ENCODE results near the gene SCGB1C1. TPM values are rescaled to one million over a fixed set of nuclear protein-coding genes. Genes with fewer than 3 reads are reported as not detected.

Gene SCGB1C1
- total RNA-seq, 1 donor from 2014 or later = not detected

DNA sequence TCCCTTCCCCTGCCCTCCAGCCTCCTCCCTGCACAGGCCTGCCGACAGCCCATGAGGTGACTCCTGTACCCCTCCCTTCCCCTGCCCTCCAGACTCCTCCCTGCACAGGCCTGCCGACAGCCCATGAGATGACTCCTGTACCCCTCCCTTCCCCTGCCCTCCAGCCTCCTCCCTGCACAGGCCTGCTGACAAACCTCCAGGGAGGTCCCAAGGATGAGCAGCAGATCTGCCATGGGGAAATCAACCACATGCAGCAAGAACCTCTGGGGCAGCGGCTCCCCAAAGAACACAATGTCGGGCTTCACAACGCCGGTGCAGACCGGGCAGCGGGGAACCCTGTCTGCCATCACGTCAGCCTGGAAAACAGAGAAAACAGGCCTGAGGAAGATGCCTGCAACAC, 31.0 kb downstream of the SCGB1C1 start:
- no peaks in the 10 kb centered on the region for H3K4me1 Mint-ChIP-seq (ENCODE audit: unreplicated experiment)
- H3K4me3 Mint-ChIP-seq (ENCODE audit: unreplicated experiment) = no peak overlapping the region
- peaks cover 17% of the 10 kb centered on the region for H3K36me3 Mint-ChIP-seq (ENCODE audit: low read depth, unreplicated experiment)
- H3K9me3 Mint-ChIP-seq (ENCODE audit: unreplicated experiment) = no peaks in the 10 kb centered on the region
- no peak overlapping the region for H3K27ac Mint-ChIP-seq (ENCODE audit: unreplicated experiment)
- DNase-seq (ENCODE audit: low spot score) = no peak
- TF ChIP-seq, protein P1, sequence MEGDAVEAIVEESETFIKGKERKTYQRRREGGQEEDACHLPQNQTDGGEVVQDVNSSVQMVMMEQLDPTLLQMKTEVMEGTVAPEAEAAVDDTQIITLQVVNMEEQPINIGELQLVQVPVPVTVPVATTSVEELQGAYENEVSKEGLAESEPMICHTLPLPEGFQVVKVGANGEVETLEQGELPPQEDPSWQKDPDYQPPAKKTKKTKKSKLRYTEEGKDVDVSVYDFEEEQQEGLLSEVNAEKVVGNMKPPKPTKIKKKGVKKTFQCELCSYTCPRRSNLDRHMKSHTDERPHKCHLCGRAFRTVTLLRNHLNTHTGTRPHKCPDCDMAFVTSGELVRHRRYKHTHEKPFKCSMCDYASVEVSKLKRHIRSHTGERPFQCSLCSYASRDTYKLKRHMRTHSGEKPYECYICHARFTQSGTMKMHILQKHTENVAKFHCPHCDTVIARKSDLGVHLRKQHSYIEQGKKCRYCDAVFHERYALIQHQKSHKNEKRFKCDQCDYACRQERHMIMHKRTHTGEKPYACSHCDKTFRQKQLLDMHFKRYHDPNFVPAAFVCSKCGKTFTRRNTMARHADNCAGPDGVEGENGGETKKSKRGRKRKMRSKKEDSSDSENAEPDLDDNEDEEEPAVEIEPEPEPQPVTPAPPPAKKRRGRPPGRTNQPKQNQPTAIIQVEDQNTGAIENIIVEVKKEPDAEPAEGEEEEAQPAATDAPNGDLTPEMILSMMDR (IDR thresholded peaks at IDR 0.05; ENCODE audit: unreplicated experiment) = no peak
- H3K27me3 Mint-ChIP-seq (ENCODE audit: unreplicated experiment) = peaks cover 1% of the 10 kb centered on the region

DNA sequence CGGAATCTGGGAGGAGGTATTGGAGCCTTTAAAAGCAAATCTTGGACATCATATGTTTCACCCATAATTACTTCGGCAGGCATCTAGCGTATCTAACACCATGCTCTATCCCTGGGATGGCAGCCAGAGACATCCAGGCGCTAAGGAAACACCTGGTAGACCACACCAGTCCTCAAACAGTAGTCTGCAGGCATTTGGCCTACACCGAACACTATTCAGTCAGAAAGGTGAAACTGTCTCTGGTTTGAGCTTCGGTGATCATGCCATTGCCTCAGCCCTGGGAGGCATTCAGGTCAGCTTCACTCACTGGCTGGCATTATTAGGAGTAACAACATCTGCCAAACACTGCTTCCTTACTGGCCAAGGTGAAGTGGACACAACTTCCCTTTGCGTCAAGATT, 31.5 kb downstream of the SCGB1C1 start:
- no peak for DNase-seq (ENCODE audit: low spot score)
- H3K27ac Mint-ChIP-seq (ENCODE audit: unreplicated experiment) = no peak overlapping the region
- peaks cover 1% of the 10 kb centered on the region for H3K27me3 Mint-ChIP-seq (ENCODE audit: unreplicated experiment)
- TF ChIP-seq, protein P1 (IDR thresholded peaks at IDR 0.05; ENCODE audit: unreplicated experiment) = no peak
- H3K4me1 Mint-ChIP-seq (ENCODE audit: unreplicated experiment) = no peaks in the 10 kb centered on the region
- no peak overlapping the region for H3K4me3 Mint-ChIP-seq (ENCODE audit: unreplicated experiment)
- no peaks in the 10 kb centered on the region for H3K9me3 Mint-ChIP-seq (ENCODE audit: unreplicated experiment)
- peaks cover 12% of the 10 kb centered on the region for H3K36me3 Mint-ChIP-seq (ENCODE audit: low read depth, unreplicated experiment)

DNA sequence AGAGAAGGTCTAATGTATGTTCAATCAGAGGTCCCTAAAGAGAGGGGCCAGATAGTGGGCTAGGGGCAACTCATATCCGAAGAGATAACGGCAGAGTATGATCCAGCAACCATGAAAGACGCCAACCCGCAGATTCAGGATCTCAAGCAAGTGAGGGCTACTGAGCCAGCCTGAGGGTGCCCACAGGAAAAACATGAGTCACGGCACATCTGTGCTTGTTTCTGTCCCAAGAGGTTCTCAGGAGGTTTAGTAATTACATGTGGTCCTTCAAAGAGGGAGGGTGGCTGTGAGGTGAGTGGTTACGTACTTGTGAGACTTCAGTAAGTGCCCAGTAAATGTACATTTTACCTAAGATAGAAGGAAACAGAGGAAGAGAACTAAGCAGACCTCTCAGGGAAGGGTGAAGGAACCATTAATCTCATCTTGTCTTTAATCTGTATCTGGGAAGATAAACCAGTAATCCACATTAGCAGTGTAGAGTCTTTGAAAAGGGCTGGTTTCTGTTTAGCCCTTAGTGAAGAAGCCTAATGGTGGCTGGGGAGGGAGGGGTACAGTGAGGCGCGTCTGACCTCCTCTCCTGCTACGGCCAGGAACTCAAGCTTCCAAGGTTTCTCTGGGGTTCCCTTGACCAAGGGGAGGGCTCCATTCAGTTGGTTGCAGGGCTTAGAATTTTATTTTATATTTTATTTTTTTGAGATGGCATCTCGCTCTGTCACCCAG, 33.0 kb downstream of the SCGB1C1 start:
- H3K36me3 Mint-ChIP-seq (ENCODE audit: low read depth, unreplicated experiment) = peaks cover 8% of the 10 kb centered on the region
- H3K4me1 Mint-ChIP-seq (ENCODE audit: unreplicated experiment) = no peaks in the 10 kb centered on the region
- H3K27ac Mint-ChIP-seq (ENCODE audit: unreplicated experiment) = no peak overlapping the region
- DNase-seq (ENCODE audit: low spot score) = no peak
- H3K27me3 Mint-ChIP-seq (ENCODE audit: unreplicated experiment) = peaks cover 1% of the 10 kb centered on the region
- H3K9me3 Mint-ChIP-seq (ENCODE audit: unreplicated experiment) = no peaks in the 10 kb centered on the region
- TF ChIP-seq, protein P1 (IDR thresholded peaks at IDR 0.05; ENCODE audit: unreplicated experiment) = no peak
- no peak overlapping the region for H3K4me3 Mint-ChIP-seq (ENCODE audit: unreplicated experiment)

DNA sequence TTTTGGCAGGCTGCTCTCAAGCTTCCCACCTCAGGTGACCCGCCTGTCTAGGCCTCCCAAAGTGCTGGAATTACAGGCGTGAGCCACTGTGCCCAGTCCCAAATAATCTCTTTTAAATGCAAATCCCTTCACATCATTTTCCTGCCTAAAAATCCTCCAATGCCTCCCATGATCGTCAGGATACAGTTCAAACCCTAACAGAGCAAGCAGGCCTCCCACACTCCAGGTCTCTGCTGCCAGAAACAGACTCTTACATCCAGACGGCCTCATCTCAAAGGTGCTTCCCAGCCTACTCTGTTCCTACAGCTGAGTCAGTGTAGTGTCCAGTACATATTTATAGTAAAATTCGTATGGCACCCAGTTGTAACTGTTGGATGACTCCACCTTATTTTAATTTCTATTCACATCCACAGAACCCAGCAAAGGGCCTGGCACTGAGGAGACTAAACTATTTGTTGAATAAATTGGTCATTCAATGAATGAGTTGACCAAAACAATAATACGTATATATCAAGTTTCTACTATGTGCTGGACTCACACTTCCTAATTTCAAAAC, 35.0 kb downstream of the SCGB1C1 start:
- Mint-ChIP-seq H3K9me3 (ENCODE audit: unreplicated experiment) (no peaks in the 10 kb centered on the region), H3K4me1 (ENCODE audit: unreplicated experiment) (no peaks in the 10 kb centered on the region), H3K36me3 (ENCODE audit: low read depth, unreplicated experiment) (peaks cover 4% of the 10 kb centered on the region), H3K4me3 (ENCODE audit: unreplicated experiment) (no peak overlapping the region), H3K27me3 (ENCODE audit: unreplicated experiment) (peaks cover 1% of the 10 kb centered on the region), H3K27ac (ENCODE audit: unreplicated experiment) (no peak overlapping the region)
- DNase-seq (ENCODE audit: low spot score) = no peak
- TF ChIP-seq, protein P1 (IDR thresholded peaks at IDR 0.05; ENCODE audit: unreplicated experiment) = no peak

DNA sequence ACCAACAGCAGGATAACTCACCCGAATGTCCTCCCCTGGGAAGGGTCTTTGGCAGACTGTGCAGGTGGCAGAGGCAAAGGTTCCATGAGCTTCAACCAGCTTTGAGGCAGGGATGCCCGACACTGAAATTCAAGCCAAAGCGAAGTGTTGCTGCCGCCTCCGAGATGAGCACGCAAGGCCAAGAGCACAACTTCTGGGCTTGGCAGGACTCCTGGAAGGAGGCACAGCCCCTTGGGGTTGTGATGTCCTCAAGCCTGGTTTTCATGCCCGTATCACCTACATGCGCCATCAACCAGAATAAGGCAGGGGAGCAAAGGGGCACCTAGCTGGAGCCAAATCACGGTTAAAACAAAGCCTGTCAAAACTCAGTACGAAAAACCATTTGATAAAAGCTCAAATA, 37.6 kb downstream of the SCGB1C1 start:
- Mint-ChIP-seq H3K4me3 (ENCODE audit: unreplicated experiment) (no peak overlapping the region), H3K4me1 (ENCODE audit: unreplicated experiment) (no peaks in the 10 kb centered on the region), H3K27me3 (ENCODE audit: unreplicated experiment) (peaks cover 3% of the 10 kb centered on the region), H3K36me3 (ENCODE audit: low read depth, unreplicated experiment) (peaks cover 1% of the 10 kb centered on the region), H3K9me3 (ENCODE audit: unreplicated experiment) (no peaks in the 10 kb centered on the region), H3K27ac (ENCODE audit: unreplicated experiment) (no peak overlapping the region)
- DNase-seq (ENCODE audit: low spot score) = no peak
- TF ChIP-seq, protein P1 (IDR thresholded peaks at IDR 0.05; ENCODE audit: unreplicated experiment) = no peak

All from endothelial cell (in vitro differentiated cells).